WTC11 (cell line): ENCODE data around the gene OR2A12. TPM values are rescaled to one million over a fixed set of nuclear protein-coding genes. Genes with fewer than 3 reads are reported as not detected.

Experiments used
- ATAC-seq: fragments of 200-7000 bp; cut with Tn5 transposase; 2 replicates; pipeline ENCODE4 v1.10.0; 2021; ENCODE audit warnings: mild to moderate bottlenecking, moderate library complexity
- Bru-seq: library from RNA; stranded (reverse); fragments of 400-500 nt; gene quantifications from one replicate; lab custom pipeline; 2021; lab: Mats Ljungman, UMichigan
- CTCF ChIA-PET: fragments of 300-600 bp; sonication (Branson Sonifier 250); formaldehyde crosslinking; loops from one replicate; lab custom pipeline; 2021; ENCODE audit warnings: antibody characterized with exemption; lab: Charles Lee
- POLR2A ChIA-PET: fragments of 350-600 bp; sonication (Branson Sonifier 250); formaldehyde crosslinking; loops from one replicate; lab custom pipeline; 2021; ENCODE audit warnings: antibody characterized with exemption; lab: Charles Lee
- DNase-seq: peaks from one replicate; pipeline ENCODE4 v3.0.0; 2021; ENCODE audit warnings: low spot score
- H3K27ac Mint-ChIP-seq: 2 replicates; pipeline ENCODE4 v1.8.0; 2021; ENCODE audit warnings: mixed read lengths
- H3K27me3 Mint-ChIP-seq: 2 replicates; pipeline ENCODE4 v1.8.0; 2021; ENCODE audit warnings: low read depth, mild to moderate bottlenecking, moderate library complexity, mixed read lengths
- H3K36me3 Mint-ChIP-seq: 2 replicates; pipeline ENCODE4 v1.8.0; 2021; ENCODE audit warnings: mixed read lengths
- H3K4me1 Mint-ChIP-seq: 2 replicates; pipeline ENCODE4 v1.8.0; 2022; ENCODE audit warnings: mixed read lengths
- H3K4me3 Mint-ChIP-seq: 2 replicates; pipeline ENCODE4 v1.8.0; 2021; ENCODE audit warnings: mild to moderate bottlenecking, moderate library complexity, mixed read lengths
- H3K9me3 Mint-ChIP-seq: 2 replicates; pipeline ENCODE4 v1.8.0; 2021; ENCODE audit warnings: mixed read lengths
- ATF1 ChIP-seq: sonication (generic); formaldehyde crosslinking; IDR thresholded peaks from 2 replicates; pipeline ENCODE4 v1.8.1; 2023; ENCODE audit warnings: mild to moderate bottlenecking, moderate library complexity, missing genetic modification reagents
- EMX1 ChIP-seq: fragments of 250-450 bp; sonication (Bioruptor Pico); IDR thresholded peaks from 2 replicates; pipeline ENCODE4 v1.8.0; 2021; ENCODE audit warnings: mild to moderate bottlenecking
- FOXJ3 ChIP-seq: sonication (generic); formaldehyde crosslinking; IDR thresholded peaks from 2 replicates; pipeline ENCODE4 v1.9.0; 2021; ENCODE audit warnings: missing genetic modification reagents, mild to moderate bottlenecking, borderline replicate concordance
- FOXP1 ChIP-seq: sonication (generic); formaldehyde crosslinking; IDR thresholded peaks from 2 replicates; pipeline ENCODE4 v1.8.0; 2022; ENCODE audit warnings: missing genetic modification reagents, mild to moderate bottlenecking, moderate library complexity, borderline replicate concordance
- GRHL2 ChIP-seq: fragments of 250-450 bp; sonication (Bioruptor Pico); IDR thresholded peaks from 2 replicates; pipeline ENCODE4 v1.8.0; 2022; ENCODE audit warnings: mild to moderate bottlenecking, moderate library complexity; ENCODE audit not compliant: insufficient replicate concordance, severe bottlenecking
- JAZF1 ChIP-seq: fragments of 250-450 bp; sonication (Bioruptor Pico); IDR thresholded peaks from 2 replicates; pipeline ENCODE4 v1.9.0; 2021; ENCODE audit warnings: moderate library complexity, mild to moderate bottlenecking, inconsistent platforms
- TEAD1 ChIP-seq: sonication (generic); formaldehyde crosslinking; IDR thresholded peaks from 2 replicates; pipeline ENCODE4 v1.8.0; 2022; ENCODE audit warnings: mild to moderate bottlenecking, missing genetic modification reagents
- ZNF232 ChIP-seq: sonication (generic); formaldehyde crosslinking; IDR thresholded peaks from 2 replicates; pipeline ENCODE4 v1.8.0; 2022; ENCODE audit warnings: mild to moderate bottlenecking, missing genetic modification reagents
- ZNF317 ChIP-seq: sonication (generic); formaldehyde crosslinking; IDR thresholded peaks from 2 replicates; pipeline ENCODE4 v1.8.1; 2023; ENCODE audit warnings: low read depth, mild to moderate bottlenecking, moderate library complexity, missing genetic modification reagents, borderline replicate concordance
- ZNF423 ChIP-seq: fragments of 250-450 bp; sonication (Bioruptor Pico); IDR thresholded peaks from 2 replicates; pipeline ENCODE4 v2.1.2; 2022; ENCODE audit warnings: mild to moderate bottlenecking, moderate library complexity
- long read RNA-seq, 3 experiments: library from RNA in 1 of 3; library from capped mRNA in 1 of 3; library from polyadenylated mRNA in 1 of 3; unstranded in 2 of 3; stranded (forward) in 1 of 3; transcript quantifications; one replicate each; pipeline ENCODE4 v2.0.0, GENCODE V29; 2021
- total RNA-seq: library from RNA; stranded (reverse); gene quantifications from 3 replicates; pipeline ENCODE4 v1.2.3, GENCODE V29; 2021
- TF ChIP-seq, protein P1 (sequence below): fragments of 250-450 bp; sonication (Bioruptor Pico); IDR thresholded peaks from 2 replicates; pipeline ENCODE4 v1.9.0; 2021; ENCODE audit warnings: mild to moderate bottlenecking, borderline replicate concordance
- TF ChIP-seq, protein P2 (sequence below): sonication (generic); formaldehyde crosslinking; conservative IDR thresholded peaks from 2 replicates; pipeline ENCODE4 v1.8.1; 2023; ENCODE audit warnings: mild to moderate bottlenecking, low read depth, missing genetic modification reagents, moderate library complexity
- TF ChIP-seq, protein P3 (sequence below): sonication (generic); formaldehyde crosslinking; IDR thresholded peaks from 2 replicates; pipeline ENCODE4 v1.8.0; 2023; ENCODE audit warnings: mild to moderate bottlenecking, missing genetic modification reagents
- TF ChIP-seq, protein P4 (sequence below): sonication (generic); formaldehyde crosslinking; IDR thresholded peaks from 2 replicates; pipeline ENCODE4 v1.8.0; 2022; ENCODE audit warnings: missing genetic modification reagents

OR2A12 gene, protein sequence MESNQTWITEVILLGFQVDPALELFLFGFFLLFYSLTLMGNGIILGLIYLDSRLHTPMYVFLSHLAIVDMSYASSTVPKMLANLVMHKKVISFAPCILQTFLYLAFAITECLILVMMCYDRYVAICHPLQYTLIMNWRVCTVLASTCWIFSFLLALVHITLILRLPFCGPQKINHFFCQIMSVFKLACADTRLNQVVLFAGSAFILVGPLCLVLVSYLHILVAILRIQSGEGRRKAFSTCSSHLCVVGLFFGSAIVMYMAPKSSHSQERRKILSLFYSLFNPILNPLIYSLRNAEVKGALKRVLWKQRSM
- total RNA-seq (not detected in 3 replicates), Bru-seq, nascent RNA (not detected)
- long read RNA-seq, experiment 1: 0 reads
- long read RNA-seq, experiment 2: 0 reads
- long read RNA-seq, experiment 3: 0 reads

DNA sequence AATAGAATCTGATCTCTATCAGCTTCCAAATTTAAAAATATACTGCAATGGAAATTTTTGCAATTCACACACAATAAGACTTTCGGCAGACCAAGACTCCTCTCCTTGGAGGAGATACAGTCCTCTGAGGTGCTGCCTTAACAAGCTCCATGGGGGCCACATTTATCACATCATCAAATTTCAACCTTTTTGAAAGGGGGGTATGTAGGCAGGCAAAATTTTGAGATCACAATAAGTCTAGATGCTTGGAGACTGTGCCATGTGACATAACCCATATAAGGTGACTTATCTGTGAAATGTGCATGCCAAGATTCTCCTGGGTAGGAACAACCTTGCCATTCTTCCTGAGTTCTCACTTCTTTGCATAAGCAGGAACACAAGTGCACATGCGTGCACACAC, at the start of gene OR2A12:
OR2A12 (plus strand) TSS at position 301 of the 400 bp plus-strand sequence. CDS start 8,830 bp downstream, outside the sequence.
- POLR2A ChIA-PET: no interaction called here

DNA sequence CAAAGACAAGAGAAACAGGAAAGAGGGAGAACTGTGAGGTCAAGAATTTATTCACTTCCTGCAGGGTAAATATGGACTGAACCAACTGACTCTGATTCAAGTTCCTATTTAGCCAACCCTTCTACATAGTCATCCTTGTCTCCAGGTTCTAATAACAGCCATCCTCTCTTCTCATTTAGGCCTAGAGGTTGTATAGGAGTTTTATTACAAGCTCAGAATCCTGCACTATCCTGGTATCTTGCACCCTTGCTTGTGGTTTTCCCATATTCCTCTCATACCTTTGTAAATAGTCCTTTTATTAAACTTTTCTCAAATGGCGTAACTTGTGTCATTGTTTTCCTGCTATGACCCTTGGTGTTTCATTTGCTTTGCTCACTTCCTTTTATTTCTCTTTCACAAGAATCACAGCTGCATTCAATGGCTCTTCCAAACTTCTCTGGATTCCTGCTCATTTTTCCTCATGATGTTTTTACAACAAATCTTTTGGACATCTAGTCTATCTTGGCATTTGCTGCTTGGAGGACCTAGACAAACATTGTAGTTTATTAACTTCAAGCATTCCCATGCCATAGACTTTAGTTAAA, 49.7 kb upstream of the OR2A12 start:
- no peaks in the 10 kb centered on the region for H3K36me3 Mint-ChIP-seq
- no peak overlapping the region for H3K27ac Mint-ChIP-seq
- H3K27me3 Mint-ChIP-seq: no peaks in the 10 kb centered on the region
- ATAC-seq: no peak
- POLR2A ChIA-PET: no interaction called here
- no peaks in the 10 kb centered on the region for H3K9me3 Mint-ChIP-seq
- peaks cover 5% of the 10 kb centered on the region; the same call in 1 of the 2 replicates for H3K4me1 Mint-ChIP-seq
- no peak overlapping the region for H3K4me3 Mint-ChIP-seq
- CTCF ChIA-PET: no interaction called here
- DNase-seq: no peak
- TF ChIP-seq, protein P1, sequence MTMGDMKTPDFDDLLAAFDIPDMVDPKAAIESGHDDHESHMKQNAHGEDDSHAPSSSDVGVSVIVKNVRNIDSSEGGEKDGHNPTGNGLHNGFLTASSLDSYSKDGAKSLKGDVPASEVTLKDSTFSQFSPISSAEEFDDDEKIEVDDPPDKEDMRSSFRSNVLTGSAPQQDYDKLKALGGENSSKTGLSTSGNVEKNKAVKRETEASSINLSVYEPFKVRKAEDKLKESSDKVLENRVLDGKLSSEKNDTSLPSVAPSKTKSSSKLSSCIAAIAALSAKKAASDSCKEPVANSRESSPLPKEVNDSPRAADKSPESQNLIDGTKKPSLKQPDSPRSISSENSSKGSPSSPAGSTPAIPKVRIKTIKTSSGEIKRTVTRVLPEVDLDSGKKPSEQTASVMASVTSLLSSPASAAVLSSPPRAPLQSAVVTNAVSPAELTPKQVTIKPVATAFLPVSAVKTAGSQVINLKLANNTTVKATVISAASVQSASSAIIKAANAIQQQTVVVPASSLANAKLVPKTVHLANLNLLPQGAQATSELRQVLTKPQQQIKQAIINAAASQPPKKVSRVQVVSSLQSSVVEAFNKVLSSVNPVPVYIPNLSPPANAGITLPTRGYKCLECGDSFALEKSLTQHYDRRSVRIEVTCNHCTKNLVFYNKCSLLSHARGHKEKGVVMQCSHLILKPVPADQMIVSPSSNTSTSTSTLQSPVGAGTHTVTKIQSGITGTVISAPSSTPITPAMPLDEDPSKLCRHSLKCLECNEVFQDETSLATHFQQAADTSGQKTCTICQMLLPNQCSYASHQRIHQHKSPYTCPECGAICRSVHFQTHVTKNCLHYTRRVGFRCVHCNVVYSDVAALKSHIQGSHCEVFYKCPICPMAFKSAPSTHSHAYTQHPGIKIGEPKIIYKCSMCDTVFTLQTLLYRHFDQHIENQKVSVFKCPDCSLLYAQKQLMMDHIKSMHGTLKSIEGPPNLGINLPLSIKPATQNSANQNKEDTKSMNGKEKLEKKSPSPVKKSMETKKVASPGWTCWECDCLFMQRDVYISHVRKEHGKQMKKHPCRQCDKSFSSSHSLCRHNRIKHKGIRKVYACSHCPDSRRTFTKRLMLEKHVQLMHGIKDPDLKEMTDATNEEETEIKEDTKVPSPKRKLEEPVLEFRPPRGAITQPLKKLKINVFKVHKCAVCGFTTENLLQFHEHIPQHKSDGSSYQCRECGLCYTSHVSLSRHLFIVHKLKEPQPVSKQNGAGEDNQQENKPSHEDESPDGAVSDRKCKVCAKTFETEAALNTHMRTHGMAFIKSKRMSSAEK (CRISPR knock-in tag): no peak
- TF ChIP-seq, protein P2, sequence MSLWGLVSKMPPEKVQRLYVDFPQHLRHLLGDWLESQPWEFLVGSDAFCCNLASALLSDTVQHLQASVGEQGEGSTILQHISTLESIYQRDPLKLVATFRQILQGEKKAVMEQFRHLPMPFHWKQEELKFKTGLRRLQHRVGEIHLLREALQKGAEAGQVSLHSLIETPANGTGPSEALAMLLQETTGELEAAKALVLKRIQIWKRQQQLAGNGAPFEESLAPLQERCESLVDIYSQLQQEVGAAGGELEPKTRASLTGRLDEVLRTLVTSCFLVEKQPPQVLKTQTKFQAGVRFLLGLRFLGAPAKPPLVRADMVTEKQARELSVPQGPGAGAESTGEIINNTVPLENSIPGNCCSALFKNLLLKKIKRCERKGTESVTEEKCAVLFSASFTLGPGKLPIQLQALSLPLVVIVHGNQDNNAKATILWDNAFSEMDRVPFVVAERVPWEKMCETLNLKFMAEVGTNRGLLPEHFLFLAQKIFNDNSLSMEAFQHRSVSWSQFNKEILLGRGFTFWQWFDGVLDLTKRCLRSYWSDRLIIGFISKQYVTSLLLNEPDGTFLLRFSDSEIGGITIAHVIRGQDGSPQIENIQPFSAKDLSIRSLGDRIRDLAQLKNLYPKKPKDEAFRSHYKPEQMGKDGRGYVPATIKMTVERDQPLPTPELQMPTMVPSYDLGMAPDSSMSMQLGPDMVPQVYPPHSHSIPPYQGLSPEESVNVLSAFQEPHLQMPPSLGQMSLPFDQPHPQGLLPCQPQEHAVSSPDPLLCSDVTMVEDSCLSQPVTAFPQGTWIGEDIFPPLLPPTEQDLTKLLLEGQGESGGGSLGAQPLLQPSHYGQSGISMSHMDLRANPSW (CRISPR knock-in tag): no peak
- TF ChIP-seq FOXJ3 (CRISPR knock-in tag): no peak

More for the DNA sequence above, at the start of gene OR2A12:
- CTCF ChIA-PET: interaction anchor here (1.0 to 1.4 kb wide), 2 partner anchors 22 to 42 kb away, joined by 4 to 5 read pairs; no protein-coding TSS in a partner anchor
- Mint-ChIP-seq H3K9me3 (peaks cover 6% of the 10 kb centered on the region), H3K36me3 (no peaks in the 10 kb centered on the region), H3K4me1 (peaks cover 7% of the 10 kb centered on the region), H3K4me3 (no peak within 1 kb of the TSS), H3K27ac (no peak within 1 kb of the TSS), H3K27me3 (no peaks in the 10 kb centered on the region)
- ATAC-seq: no peak
- TF ChIP-seq GRHL2 (CRISPR knock-in tag) (no peak), ATF1 (CRISPR knock-in tag) (no peak), TEAD1 (CRISPR knock-in tag) (no peak), JAZF1 (no peak), ZNF317 (no peak), ZNF423 (CRISPR knock-in tag) (no peak), FOXP1 (CRISPR knock-in tag) (no peak), ZNF232 (CRISPR knock-in tag) (no peak), EMX1 (CRISPR knock-in tag) (no peak)
- TF ChIP-seq, protein P3, sequence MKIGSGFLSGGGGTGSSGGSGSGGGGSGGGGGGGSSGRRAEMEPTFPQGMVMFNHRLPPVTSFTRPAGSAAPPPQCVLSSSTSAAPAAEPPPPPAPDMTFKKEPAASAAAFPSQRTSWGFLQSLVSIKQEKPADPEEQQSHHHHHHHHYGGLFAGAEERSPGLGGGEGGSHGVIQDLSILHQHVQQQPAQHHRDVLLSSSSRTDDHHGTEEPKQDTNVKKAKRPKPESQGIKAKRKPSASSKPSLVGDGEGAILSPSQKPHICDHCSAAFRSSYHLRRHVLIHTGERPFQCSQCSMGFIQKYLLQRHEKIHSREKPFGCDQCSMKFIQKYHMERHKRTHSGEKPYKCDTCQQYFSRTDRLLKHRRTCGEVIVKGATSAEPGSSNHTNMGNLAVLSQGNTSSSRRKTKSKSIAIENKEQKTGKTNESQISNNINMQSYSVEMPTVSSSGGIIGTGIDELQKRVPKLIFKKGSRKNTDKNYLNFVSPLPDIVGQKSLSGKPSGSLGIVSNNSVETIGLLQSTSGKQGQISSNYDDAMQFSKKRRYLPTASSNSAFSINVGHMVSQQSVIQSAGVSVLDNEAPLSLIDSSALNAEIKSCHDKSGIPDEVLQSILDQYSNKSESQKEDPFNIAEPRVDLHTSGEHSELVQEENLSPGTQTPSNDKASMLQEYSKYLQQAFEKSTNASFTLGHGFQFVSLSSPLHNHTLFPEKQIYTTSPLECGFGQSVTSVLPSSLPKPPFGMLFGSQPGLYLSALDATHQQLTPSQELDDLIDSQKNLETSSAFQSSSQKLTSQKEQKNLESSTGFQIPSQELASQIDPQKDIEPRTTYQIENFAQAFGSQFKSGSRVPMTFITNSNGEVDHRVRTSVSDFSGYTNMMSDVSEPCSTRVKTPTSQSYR (CRISPR knock-in tag): no peak
- TF ChIP-seq, protein P2 (CRISPR knock-in tag): no peak
- TF ChIP-seq, protein P4, sequence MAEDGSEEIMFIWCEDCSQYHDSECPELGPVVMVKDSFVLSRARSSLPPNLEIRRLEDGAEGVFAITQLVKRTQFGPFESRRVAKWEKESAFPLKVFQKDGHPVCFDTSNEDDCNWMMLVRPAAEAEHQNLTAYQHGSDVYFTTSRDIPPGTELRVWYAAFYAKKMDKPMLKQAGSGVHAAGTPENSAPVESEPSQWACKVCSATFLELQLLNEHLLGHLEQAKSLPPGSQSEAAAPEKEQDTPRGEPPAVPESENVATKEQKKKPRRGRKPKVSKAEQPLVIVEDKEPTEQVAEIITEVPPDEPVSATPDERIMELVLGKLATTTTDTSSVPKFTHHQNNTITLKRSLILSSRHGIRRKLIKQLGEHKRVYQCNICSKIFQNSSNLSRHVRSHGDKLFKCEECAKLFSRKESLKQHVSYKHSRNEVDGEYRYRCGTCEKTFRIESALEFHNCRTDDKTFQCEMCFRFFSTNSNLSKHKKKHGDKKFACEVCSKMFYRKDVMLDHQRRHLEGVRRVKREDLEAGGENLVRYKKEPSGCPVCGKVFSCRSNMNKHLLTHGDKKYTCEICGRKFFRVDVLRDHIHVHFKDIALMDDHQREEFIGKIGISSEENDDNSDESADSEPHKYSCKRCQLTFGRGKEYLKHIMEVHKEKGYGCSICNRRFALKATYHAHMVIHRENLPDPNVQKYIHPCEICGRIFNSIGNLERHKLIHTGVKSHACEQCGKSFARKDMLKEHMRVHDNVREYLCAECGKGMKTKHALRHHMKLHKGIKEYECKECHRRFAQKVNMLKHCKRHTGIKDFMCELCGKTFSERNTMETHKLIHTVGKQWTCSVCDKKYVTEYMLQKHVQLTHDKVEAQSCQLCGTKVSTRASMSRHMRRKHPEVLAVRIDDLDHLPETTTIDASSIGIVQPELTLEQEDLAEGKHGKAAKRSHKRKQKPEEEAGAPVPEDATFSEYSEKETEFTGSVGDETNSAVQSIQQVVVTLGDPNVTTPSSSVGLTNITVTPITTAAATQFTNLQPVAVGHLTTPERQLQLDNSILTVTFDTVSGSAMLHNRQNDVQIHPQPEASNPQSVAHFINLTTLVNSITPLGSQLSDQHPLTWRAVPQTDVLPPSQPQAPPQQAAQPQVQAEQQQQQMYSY: no peak
- DNase-seq: no peak
